Measurements from ENCODE around the gene DCPS. TPM values are rescaled to one million over a fixed set of nuclear protein-coding genes. Genes with fewer than 3 reads are reported as not detected.

The DCPS gene
- total and polyA plus RNA-seq, 8 donors: 8.4 to 16.6 (median 10.5) TPM

DNA sequence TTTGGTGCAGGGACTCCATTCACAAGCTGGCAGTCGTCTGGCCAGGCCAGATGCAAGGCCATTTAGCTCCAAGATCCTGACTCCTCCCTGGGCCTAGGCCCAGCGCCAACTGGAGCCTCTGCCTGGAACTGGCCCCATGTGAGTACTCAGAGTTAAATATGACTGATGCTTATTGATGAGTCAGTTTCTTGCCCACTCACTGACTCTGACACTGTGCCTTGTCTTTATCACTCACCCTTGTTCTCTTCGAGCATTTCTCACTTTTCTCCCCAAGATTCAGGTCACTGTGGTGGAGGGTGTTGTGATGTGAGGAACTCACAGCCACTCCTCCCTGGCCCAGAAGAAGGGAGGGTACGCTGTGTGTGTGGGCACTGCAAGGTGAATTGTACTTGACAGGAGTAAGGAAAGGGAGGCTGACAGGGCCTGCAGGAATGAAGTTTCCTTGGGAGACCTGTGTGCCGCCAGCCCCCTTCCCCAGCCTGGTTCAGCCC, 28.4 kb downstream of the DCPS start:
- no peak for FAIRE-seq
- no peak overlapping the region for H3K4me3 ChIP-seq
- TF ChIP-seq CTCF (IDR thresholded peaks at IDR 0.05): no peak
- WGBS, 2 donors: 86% methylated on average over 5 of the region's 5 CpGs
- H3K27ac ChIP-seq: no peak overlapping the region
- ATAC-seq: peak in 3 of 4 donors; percentile 18 to 61 (median 46)
- H3K27me3 ChIP-seq: no peaks in the 10 kb centered on the region
- peak in 1 of 6 donors; percentile 49 for DNase-seq
- peaks cover 0 to 7% (median 0%) of the 10 kb centered on the region in 3 donors for H3K36me3 ChIP-seq
- H3K4me1 ChIP-seq: no peaks in the 10 kb centered on the region
- intact Hi-C loops (cut with DNase I): no loop called here
- no peaks in the 10 kb centered on the region for H3K9me3 ChIP-seq

GRCh38 chr11:126333142-126333541, 29.3 kb downstream of the DCPS start:
- WGBS, 2 donors: 94 to 96% methylated on average over 7 of the region's 7 CpGs

GRCh38 chr11:126334659-126335462, 31.0 kb downstream of the DCPS start:
- intact Hi-C loops (cut with DNase I): no loop called here
- DNase-seq: peak in 1 of 6 donors; percentile 15
- WGBS, 2 donors: 89 to 95% methylated on average over 6 of the region's 6 CpGs

More at GRCh38 chr11:126333142-126333541, 29.3 kb downstream of the DCPS start:
- no peak for TF ChIP-seq CTCF (IDR thresholded peaks at IDR 0.05)
- no peak overlapping the region for H3K4me3 ChIP-seq
- no peaks in the 10 kb centered on the region for H3K27me3 ChIP-seq
- intact Hi-C loops (cut with DNase I): no loop called here
- no peak for DNase-seq
- no peak for ATAC-seq
- H3K4me1 ChIP-seq: no peaks in the 10 kb centered on the region
- FAIRE-seq: no peak
- H3K9me3 ChIP-seq: no peaks in the 10 kb centered on the region
- H3K36me3 ChIP-seq: peaks cover 0 to 7% (median 0%) of the 10 kb centered on the region in 3 donors
- no peak overlapping the region for H3K27ac ChIP-seq

DNA sequence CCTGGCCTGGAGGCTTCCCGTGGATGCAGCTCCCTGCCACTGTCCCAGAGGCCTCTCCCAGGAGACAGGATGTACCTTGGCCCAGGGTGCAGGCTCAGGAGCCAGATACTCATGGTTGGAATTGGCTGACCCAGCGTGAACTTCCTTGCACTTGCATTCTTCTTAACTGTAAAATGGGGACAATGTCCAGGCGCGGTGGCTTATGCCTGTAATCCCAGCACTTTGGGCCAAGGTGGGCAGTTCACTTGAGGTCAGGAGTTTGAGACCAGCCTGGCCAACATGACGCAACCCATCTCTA, 31.6 kb downstream of the DCPS start:
- 90 to 95% methylated on average over 5 of the region's 5 CpGs for WGBS, 2 donors
- FAIRE-seq (no peak), DNase-seq (peak in 1 of 6 donors; percentile 21), ATAC-seq (no peak)
- intact Hi-C loops (cut with DNase I): no loop called here
- Histone ChIP-seq H3K9me3 (no peaks in the 10 kb centered on the region), H3K4me1 (no peaks in the 10 kb centered on the region), H3K4me3 (no peak overlapping the region), H3K27me3 (no peaks in the 10 kb centered on the region), H3K36me3 (peaks cover 0 to 12% (median 0%) of the 10 kb centered on the region in 3 donors), H3K27ac (no peak overlapping the region)
- no peak for TF ChIP-seq CTCF (IDR thresholded peaks at IDR 0.05)

More at GRCh38 chr11:126334659-126335462, 31.0 kb downstream of the DCPS start:
- ATAC-seq (no peak), FAIRE-seq (no peak)
- Histone ChIP-seq H3K4me1 (no peaks in the 10 kb centered on the region), H3K36me3 (peaks cover 0 to 12% (median 0%) of the 10 kb centered on the region in 3 donors), H3K9me3 (no peaks in the 10 kb centered on the region), H3K27ac (no peak overlapping the region), H3K27me3 (no peaks in the 10 kb centered on the region), H3K4me3 (no peak overlapping the region)
- no peak for TF ChIP-seq CTCF (IDR thresholded peaks at IDR 0.05)

DNA sequence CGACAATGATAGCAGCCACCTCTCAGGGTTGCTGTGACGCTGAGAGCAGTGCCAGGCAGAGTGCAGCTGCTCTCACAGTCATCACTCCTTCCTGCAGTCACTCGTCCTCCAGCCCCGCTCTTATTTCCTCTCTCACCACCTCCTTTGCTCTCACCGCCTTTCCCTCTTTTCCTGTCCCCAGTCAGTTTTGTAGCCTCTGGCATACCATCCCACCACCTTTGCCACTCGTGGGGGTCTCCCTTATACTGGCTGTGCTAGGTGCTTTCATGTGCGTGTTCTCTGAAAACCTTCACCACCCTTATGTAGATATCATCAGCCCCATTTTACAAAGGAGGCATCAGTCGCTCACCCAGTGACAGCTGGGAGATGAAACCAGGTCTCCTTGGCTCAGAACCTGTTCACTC, 32.3 kb downstream of the DCPS start:
- FAIRE-seq: no peak
- 82% methylated on average over 8 of the region's 8 CpGs for WGBS, 2 donors
- Histone ChIP-seq H3K27me3 (no peaks in the 10 kb centered on the region), H3K4me1 (no peaks in the 10 kb centered on the region), H3K4me3 (no peak overlapping the region), H3K36me3 (peaks cover 0 to 12% (median 0%) of the 10 kb centered on the region in 3 donors), H3K27ac (no peak overlapping the region), H3K9me3 (no peaks in the 10 kb centered on the region)
- DNase-seq: peak in 1 of 6 donors; percentile 18
- no peak for TF ChIP-seq CTCF (IDR thresholded peaks at IDR 0.05)
- intact Hi-C loops (cut with DNase I): no loop called here
- no peak for ATAC-seq

Data from pancreas (tissue), 10 donors.